Neural cell (in vitro differentiated cells): ENCODE data around the gene CRHBP.
"Not testable (repeated sequence)": the region's sequence is repeated elsewhere in the genome, so short reads cannot be mapped to it uniquely, and the experiment has no call there.

ENCODE experiments used
- EP300 ChIP-seq: fragments of 450-650 bp; conservative IDR thresholded peaks from 2 replicates; pipeline ENCODE4 v1.6.1; 2014; ENCODE audit warnings: antibody characterized with exemption, mild to moderate bottlenecking, moderate library complexity; ENCODE audit not compliant: poor library complexity, severe bottlenecking
- EZH2 ChIP-seq: fragments of 200-600, 300-800 bp; shearing (Covaris generic), sonication (generic); IDR thresholded peaks from 2 replicates; pipeline ENCODE4 v1.6.1; 2014; ENCODE audit warnings: antibody characterized with exemption, low read length, borderline replicate concordance, mild to moderate bottlenecking; ENCODE audit not compliant: insufficient read depth, poor library complexity, severe bottlenecking
- POLR2AphosphoS5 ChIP-seq: IDR thresholded peaks from 2 replicates; pipeline ENCODE4 v1.6.1; 2012
- SMC3 ChIP-seq: fragments of 450-650 bp; conservative IDR thresholded peaks from 2 replicates; pipeline ENCODE4 v1.6.1; 2014; ENCODE audit warnings: antibody characterized with exemption, mild to moderate bottlenecking, moderate library complexity; ENCODE audit not compliant: poor library complexity
- TF ChIP-seq, protein P1 (sequence below): fragments of 450-650 bp; IDR thresholded peaks from 2 replicates; pipeline ENCODE4 v1.5.1; 2014; ENCODE audit warnings: antibody characterized with exemption, mild to moderate bottlenecking, moderate library complexity; ENCODE audit not compliant: poor library complexity, severe bottlenecking

DNA sequence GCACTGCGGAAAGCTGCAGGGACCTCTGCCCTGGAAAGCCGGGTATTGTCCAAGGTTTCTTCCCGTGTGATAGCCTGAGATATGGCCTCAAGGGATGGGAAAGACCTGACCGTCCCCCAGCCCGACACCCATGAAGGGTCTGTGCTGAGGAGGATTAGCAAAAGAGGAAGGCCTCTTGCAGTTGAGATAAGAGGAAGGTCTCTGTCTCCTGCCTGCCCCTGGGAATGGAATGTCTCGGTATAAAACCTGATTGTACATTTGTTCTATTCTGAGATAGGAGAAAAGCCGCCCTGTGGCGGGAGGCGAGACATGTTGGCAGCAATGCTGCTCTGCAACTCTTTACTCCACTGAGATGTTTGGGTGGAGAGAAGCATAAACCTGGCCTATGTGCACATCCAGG, 7.6 kb upstream of the CRHBP start:
- not testable (repeated sequence) for TF ChIP-seq EZH2, POLR2AphosphoS5, EP300, SMC3
- TF ChIP-seq, protein P1, sequence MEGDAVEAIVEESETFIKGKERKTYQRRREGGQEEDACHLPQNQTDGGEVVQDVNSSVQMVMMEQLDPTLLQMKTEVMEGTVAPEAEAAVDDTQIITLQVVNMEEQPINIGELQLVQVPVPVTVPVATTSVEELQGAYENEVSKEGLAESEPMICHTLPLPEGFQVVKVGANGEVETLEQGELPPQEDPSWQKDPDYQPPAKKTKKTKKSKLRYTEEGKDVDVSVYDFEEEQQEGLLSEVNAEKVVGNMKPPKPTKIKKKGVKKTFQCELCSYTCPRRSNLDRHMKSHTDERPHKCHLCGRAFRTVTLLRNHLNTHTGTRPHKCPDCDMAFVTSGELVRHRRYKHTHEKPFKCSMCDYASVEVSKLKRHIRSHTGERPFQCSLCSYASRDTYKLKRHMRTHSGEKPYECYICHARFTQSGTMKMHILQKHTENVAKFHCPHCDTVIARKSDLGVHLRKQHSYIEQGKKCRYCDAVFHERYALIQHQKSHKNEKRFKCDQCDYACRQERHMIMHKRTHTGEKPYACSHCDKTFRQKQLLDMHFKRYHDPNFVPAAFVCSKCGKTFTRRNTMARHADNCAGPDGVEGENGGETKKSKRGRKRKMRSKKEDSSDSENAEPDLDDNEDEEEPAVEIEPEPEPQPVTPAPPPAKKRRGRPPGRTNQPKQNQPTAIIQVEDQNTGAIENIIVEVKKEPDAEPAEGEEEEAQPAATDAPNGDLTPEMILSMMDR: not testable (repeated sequence)
